ENCODE data around the gene MALAT1.
"Not testable (repeated sequence)": the region's sequence is repeated elsewhere in the genome, so short reads cannot be mapped to it uniquely, and the experiment has no call there.

The MALAT1 gene

GRCh38 chr11:65499713-65500386 lies 1.0 kb downstream of the MALAT1 start:
- DNase-seq, result no peak

- peak; percentile 49 for DNase-seq
These were observed 1.7 kb downstream of the MALAT1 start for GRCh38 chr11:65500387-65501185.

GRCh38 chr11:65501186-65501471 lies 2.3 kb downstream of the MALAT1 start:
- no peak for DNase-seq

GRCh38 chr11:65501472-65502273 lies 2.8 kb downstream of the MALAT1 start:
- DNase-seq, result no peak

GRCh38 chr11:65502274-65502554 lies 3.4 kb downstream of the MALAT1 start:
- no peak for DNase-seq

GRCh38 chr11:65502555-65503367 lies 3.9 kb downstream of the MALAT1 start:
- DNase-seq, result no peak

- no peak for DNase-seq
These were observed 4.6 kb downstream of the MALAT1 start for GRCh38 chr11:65503368-65503948.

GRCh38 chr11:65503949-65504673 lies 5.3 kb downstream of the MALAT1 start:
- no peak for DNase-seq

GRCh38 chr11:65504674-65505465 lies 6.0 kb downstream of the MALAT1 start:
- DNase-seq, result no peak

- no peak for DNase-seq
These were observed 6.8 kb downstream of the MALAT1 start for GRCh38 chr11:65505466-65506289.

- DNase-seq, result no peak
These were observed 7.5 kb downstream of the MALAT1 start for GRCh38 chr11:65506290-65506771.

GRCh38 chr11:65506772-65507505 lies 8.1 kb downstream of the MALAT1 start:
- peak; percentile 83 for DNase-seq

GRCh38 chr11:65512311-65512710 lies 13.5 kb downstream of the MALAT1 start:
- DNase-seq, result not testable (repeated sequence)

- no peak for DNase-seq
These were observed 17.5 kb downstream of the MALAT1 start for GRCh38 chr11:65516135-65516968.

GRCh38 chr11:65518941-65519549 lies 20.2 kb downstream of the MALAT1 start:
- DNase-seq, result peak; percentile 1

- DNase-seq, result peak; percentile 43
These were observed 23.1 kb downstream of the MALAT1 start for GRCh38 chr11:65521777-65522521.
